GM23248 (cell line): ENCODE data around the gene CPB1.

Experiments
- EZH2 ChIP-seq: fragments of 200-600 bp; sonication (generic); IDR thresholded peaks from 2 replicates; pipeline ENCODE4 v1.6.1; 2018; ENCODE audit warnings: antibody characterized with exemption, mild to moderate bottlenecking; ENCODE audit not compliant: insufficient read depth, poor library complexity, severe bottlenecking
- EZH2phosphoT487 ChIP-seq: fragments of 200-600 bp; sonication (generic); IDR thresholded peaks from 2 replicates; pipeline ENCODE4 v1.6.1; 2018; ENCODE audit warnings: antibody characterized with exemption, moderate library complexity, mild to moderate bottlenecking, low read depth; ENCODE audit not compliant: insufficient read depth

DNA sequence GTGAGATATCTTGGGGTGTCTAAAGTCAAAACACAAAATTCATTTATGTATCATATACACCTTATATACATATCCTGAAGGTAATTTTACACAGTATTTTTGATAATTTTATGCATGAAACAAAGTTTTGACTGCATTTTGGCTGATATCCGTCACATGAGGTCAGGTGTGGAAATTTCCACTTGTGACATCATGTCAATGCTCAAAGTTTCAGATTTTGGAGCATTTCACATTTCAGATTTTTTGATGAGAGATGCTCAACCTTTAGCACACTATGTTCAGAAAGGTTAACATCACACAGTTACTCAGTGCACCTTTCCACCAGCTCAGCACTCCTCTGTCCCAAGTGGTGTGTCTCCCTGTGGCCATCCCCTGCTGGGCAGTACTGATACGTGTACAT is 37.7 kb upstream of the CPB1 start:
- TF ChIP-seq EZH2 = no peak
- TF ChIP-seq EZH2phosphoT487 = no peak
